ENCODE data around the gene DUSP10.
A peak's percentile ranks its signal among the peaks of the same experiment; 100 is the strongest.

Gene DUSP10

DNA sequence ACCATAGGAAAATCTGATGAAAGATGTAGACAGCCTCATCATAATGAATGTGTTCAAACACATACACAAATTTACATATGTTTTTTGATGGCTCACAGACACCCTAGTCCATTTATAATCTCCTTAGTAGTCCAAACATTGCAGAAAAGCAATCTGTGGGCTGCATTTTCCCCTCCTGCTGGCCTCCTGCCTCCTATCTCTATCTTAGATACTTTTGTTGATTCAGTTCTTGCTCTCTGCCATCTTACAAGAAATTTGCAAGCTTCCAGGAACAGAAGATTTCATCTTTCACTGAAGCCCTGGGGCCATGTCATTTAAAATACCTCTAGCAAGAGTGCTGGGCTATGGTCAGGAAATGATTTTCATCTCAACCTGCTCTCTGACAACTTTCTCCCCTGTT lies 50.6 kb downstream of the DUSP10 start:
- DNase-seq, result no peak

DNA sequence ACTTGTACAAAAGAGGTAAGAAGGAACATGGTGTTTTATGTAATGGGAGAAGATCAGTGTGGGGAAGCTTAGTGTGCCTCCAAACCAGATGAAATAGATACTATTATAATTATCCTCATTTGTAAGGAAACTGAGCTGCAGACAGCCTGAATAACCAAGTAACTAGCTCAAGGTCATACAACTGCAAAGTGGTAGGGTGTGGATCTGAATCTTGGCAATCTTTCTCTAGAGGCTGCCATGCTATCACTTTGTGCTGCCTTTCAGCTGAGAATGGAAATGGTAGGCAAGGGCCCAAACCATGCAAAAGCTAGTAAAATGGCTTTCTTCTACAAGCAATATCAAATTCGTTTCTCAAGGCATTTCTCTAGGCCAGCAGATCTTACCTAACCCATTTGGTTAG lies 51.0 kb downstream of the DUSP10 start:
- no peak for DNase-seq

DNA sequence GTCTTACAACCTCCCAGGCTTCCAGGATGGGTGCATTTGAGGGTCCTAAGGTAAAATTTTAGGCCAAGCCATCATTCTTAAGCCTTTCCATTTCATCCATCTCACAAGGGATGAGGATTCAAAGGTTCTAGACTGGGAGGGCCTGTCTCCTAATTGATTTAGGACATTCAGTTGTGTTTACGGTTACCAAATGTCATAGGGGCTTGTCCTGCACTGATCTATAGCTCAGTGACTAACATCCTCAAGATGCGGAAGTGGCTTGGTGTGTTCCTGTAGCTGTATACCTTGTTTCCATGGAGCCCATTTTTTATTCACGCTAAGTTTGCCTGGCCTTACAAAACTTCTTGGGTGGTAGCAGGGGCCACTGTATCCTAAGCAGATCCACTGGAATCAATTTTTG lies 52.8 kb downstream of the DUSP10 start:
- no peak for DNase-seq

DNA sequence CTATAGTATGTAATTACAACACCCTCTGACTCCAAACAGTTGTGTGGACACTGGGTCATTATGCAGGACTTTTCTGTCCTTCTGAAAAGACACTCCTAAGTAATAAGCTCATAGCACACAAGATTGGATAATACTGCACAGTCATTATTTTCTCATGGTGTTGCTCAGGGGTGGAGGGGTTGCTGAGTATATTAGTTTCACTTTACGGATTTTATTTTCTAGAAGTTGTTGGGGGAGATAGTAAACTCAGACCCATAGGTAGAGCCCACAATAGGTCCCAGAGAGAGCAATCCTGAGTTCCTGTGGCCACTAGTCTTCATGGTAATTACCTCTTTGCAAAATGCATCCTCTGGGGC lies 53.4 kb downstream of the DUSP10 start:
- no peak for DNase-seq

DNA sequence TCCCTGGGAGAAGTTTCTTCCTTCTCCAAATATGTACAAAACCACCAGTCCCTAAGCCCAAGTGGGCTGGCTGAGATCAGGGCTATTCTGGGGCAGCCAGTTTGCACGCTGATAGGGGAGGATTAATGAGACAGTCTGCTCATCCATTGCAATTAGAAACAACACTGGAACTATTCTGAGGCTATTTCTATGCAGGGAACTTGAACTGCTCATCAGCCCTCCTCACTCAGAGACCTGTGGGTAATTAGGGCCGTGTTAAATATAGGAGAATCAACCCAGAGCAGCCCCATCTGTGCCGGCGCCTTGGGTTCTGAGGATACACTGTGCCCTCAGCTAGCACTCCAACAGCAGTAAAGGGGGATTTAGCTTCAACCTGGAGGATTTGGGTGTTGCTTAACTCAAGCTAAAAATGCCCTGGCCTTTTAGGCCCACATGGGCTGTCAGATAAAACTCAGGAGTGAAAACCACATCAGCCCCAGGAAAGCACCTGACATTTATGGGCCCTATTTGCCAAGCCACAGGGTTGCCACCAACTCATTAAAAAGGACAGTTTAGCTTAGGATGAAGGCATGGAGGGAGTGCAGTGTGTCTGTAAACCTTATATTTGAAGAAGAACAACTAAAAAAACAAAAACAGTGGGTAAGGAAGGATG lies 53.9 kb downstream of the DUSP10 start:
- DNase-seq, result no peak

DNA sequence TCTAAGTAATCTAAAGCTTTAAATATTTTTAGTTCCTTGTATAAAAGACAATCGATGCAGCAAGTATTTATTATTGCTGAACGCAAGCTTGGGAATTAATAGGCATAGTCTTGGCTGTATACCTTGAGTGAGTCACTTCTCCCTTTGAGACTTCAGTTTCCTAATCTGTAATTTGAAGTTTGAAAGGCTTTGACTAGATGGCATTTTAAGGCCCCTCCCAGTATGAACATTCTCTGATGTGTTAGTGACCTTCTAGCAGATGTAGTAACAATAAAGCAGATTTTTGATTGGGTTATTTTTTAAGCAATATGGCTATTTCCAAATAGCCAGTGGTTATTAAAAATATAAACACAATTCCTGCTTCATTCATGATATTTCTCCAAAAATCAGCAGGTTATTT lies 58.2 kb downstream of the DUSP10 start:
- DNase-seq, result no peak

DNA sequence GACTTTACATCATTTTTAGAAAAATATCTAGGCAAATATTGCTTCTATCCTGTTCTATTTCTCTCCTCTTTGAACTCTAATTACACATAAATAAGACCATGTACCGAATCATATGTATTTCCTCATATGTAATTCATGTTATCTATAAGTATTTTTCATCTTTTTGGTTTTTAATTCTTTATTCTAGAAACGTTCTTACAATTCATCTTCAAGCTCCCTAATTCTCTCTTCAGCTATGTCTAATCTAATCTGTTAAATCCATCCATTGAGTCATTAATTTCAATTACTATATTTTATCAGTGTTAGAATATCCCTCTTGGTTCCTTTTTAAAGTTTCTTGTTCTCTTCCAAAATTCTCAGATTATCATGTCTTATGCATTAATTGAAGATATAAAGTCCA lies 61.8 kb downstream of the DUSP10 start:
- DNase-seq, result no peak

DNA sequence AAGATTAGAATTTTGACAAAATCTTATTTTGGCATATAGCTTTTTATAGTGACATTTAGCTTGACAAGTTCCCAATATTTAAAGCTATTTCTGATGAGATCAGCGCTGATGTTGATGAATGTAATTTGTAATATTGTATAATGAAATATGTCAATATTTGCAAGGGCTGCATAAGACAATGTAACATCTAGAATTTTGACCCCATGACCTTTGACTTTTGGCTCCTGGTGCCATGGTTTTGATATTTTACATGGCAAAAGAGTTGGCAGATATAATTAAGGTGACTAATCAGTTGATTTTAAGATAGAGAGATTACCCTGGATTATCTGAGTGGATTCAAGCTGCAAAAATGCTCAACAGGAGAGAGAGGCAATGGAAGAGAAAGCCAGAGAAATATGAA lies 63.9 kb downstream of the DUSP10 start:
- no peak for DNase-seq

DNA sequence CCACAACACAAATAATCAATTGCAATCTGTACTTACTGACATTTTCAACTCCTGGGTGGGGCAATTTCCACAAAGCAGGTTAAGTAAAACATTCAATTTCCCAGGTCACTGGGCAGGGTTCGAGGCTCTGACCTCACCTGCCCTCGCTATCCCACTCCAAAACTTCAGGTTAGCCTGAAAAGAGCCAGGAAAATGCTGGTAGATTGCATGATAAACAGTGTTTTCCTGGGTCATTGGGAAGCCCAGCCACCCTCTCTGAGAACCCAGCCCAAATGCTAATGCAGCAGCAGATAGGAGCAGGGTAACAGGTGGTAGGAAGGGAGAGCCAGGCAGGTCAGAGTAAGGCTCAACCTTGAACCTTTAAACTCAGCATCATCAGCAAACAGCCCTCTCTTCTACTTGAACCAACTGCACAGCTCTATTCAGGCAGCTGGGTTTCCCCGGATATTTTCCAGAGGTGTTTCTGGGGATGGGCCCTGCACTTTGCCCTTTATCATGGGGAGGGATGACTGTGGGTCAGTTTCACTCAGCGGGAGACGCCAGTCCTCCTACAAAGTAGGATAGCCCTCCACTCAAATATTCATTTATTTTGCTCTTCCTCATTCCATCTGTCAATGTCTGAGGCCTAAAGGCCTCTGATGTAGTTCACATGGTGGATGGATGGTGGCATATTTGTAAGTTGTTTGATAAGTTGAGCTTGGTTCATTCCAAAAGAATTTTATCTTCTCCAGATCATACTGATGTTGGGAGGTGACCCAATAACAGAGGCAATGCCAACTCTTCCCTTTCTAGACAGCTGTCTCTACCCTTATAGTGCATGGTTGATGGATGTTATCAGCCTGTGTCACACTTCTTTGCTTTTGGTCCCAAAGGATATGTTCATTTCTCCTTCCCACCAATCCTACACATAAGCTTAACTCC lies 65.7 kb downstream of the DUSP10 start:
- no peak for DNase-seq

DNA sequence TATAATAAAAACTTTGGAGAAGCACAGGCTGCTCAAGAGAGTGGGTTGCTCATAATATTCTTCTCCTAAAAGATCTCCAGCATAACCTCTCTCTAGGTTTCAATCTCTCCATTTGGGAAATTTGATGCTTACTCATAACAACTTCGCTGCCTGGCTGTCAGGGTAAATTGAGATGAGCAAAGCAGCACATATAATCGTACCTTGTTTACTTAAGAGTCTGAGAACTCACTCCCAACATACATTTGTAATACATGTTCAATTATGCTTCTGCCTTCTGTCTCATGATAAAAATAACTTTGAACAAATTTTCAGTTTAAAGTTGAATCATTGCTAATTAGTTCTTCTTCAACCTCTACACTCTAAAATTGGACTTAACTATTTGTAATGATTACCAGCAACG lies 68.9 kb downstream of the DUSP10 start:
- DNase-seq, result no peak

DNA sequence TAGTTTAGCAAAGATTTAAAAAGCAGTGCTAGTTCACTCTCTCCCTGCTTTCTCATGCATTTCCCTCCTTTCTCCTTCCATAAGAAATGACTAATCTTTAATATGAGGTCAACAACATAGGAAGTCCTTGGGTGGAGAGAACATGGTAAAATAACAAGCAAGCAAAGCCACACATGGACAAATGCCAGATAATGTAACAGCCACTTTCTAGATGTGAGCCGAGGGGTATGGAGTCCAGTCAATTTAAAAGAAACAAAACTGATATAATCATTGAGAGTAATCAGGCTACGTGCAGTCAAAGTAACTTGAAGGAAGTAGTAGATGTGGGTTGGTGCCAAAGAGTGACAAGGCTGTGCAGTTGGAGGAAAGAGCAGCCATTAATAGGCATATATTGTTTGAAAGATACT lies 69.6 kb downstream of the DUSP10 start:
- DNase-seq, result no peak

DNA sequence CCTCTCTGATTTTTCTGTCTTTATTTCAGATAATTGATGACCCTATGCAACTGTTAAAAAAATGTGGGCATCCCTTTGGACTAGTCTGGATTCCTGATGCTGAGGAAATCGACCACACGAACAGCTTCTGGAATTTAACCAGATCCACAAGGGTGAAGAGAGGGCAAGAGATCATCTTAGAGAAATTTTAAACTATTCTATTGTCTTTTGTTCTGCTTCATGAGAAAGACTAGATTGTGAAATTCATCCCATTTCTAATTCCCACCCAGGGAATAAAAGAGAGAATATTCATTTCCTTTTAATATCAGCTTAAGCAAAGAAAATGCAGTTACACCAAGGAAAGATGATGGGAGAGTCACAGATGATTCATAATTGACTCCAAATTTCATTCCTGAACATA lies 71.8 kb downstream of the DUSP10 start:
- DNase-seq, result no peak

DNA sequence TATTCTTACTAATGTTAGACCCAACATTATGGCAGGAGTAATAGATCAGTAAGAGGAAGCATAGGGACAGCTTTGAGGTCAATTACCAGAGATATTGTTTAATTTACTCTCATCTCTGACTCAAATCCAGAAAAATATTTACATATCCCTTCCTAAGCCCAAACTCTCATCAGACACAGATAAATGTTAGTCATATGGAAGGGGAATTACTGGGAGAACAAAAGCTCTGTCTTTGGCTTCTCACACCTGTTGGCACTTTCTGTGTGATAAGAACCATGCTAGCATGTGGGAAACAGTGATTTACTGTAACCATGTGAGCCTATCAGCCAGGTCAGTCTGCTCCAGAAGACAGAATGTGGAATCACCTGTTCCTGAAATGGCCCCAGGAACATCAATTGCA lies 72.4 kb downstream of the DUSP10 start:
- DNase-seq, result peak in 1 of 2 experiments; percentile 21

DNA sequence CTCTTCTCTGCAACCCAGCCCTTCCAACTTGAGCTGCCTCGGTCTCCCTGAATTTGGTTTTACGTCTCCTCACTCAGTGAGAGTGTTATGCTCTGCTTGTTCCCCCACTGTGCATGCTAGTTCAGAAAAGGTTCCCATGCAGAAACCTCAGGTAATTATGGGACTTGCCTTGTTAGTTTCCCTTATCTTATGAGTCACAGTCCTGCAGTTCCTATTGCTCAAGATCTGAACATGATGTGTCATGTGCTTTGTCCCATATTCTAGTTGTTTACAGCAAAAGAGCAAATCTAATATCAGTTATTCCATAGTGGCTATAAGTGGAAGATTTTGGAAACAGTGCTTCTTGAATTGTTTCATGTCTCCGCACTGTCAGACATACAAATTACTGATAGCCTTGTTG lies 74.4 kb downstream of the DUSP10 start:
- DNase-seq, result no peak

DNA sequence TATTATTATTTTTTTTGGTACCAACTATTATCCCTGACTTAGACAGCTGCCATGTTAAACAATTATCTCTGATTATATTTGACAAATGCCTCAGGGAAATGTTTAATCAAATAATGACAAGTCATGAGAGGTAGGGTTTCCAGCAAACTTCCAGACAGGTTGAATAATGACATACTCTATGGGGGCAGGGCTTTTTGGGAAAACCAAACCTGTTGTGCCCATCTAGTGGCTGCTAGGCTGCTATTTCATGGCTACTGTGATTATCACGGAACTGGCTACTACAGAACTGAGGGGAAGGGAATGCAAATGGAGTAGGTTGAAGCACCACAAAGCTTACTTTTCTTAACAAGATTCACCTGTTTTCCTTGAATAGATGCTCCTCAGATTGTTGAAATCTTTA lies 77.6 kb downstream of the DUSP10 start:
- DNase-seq, result peak in 1 of 2 experiments; percentile 7

DNA sequence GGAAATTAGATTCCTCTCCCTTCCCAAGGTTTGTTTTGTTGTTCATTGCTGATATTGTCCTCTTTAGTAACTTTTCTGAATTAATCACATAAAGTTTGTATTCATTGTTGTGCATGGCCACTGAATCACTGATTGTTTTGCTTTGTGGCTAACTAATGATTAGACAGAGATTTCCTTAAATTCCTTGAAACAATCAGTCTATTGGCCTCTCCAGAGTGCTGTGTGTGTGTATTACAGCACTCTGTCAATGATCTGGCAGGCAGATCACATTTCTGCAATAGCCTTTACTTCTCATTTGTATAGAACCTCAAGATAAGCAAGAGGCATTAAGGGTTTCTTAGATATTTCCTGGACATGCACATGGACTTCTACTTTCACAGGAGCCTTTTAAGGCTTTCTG lies 78.6 kb downstream of the DUSP10 start:
- no peak for DNase-seq

DNA sequence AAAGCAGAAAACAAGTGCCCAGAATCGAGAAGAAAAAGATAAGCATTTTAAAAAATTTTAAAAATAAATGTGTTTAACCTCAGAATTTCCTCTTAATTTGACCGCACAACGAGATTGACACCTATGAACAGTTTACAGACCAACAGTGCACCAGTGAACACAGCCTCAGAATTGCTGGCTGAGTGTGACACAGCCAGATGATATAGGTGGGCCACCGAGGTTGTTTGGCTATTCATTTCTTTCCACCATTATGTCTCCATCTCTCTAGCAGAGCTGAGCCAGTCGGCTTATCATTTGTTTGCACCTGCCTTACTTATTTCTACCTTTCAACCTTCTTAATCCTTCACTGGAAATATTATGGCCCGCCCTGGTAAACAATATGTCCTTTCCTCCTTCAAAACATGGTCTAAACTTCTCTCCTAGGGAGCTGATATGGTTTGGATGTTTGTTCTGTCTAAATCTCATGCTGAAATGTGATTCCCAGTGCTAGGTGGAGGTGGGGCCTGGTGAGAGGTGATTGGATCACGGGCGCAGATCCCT lies 86.1 kb downstream of the DUSP10 start:
- DNase-seq, result no peak

Measured in SHP77 (cell line).